H54 (cell line): ENCODE results near the gene INSYN1.
"Not testable (repeated sequence)": the region's sequence is repeated elsewhere in the genome, so short reads cannot be mapped to it uniquely, and the experiment has no call there.

Experiments
- DNase-seq: peaks from one replicate; pipeline ENCODE4 v3.0.0; 2011; ENCODE audit warnings: low spot score, mixed read lengths; ENCODE audit not compliant: insufficient read length
- FAIRE-seq: peaks from 3 replicates; lab custom pipeline; 2011; peaks lifted over from hg19 to GRCh38; lab: Jason Lieb, UNC
- POLR2A ChIP-seq: IDR thresholded peaks from 2 replicates; pipeline ENCODE4 v1.6.1; 2011; ENCODE audit warnings: low read depth, mild to moderate bottlenecking, low read length

Gene INSYN1

DNA sequence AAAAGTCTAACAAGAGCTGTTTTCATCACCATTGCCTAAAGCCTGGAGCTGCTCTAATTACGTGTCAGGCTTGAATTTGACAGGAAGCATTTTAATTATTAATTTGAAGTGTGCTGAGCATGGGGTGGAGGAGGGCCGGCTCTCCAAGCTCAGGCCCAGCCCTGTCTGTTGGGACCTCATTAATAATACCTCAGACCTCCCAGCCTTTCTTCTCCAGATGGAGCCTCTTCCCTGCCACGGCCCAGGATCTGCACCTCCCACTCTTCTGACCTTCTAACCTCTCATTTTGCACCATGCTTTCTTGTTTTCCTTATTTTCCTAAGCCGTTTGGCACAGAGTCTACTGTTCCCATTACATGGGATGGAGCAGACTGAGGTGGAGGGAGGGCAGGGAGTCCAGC is 30.0 kb downstream of the INSYN1 start:
- FAIRE-seq (no peak), DNase-seq (no peak)
- no peak for TF ChIP-seq POLR2A

DNA sequence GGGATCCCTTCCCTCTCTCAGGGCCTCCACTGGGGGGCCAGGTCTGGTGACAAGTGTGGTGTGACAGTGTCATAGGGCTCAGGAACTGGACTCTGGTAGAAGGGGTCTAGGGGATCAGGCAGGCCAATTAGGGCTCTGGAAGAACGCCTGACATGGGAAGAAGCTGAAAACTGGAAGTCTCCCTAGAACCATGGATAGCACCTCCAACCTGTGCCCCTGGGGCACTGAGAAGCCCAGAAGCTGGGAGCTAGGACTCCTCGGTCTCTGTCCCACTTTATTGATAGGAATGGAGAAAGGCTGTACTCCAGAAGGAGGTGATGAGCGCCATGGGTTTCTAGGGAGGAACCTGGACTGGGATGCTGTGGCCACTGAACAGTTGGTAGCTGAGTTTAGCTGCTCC is 30.7 kb downstream of the INSYN1 start:
- DNase-seq (no peak), FAIRE-seq (no peak)
- TF ChIP-seq POLR2A = no peak

DNA sequence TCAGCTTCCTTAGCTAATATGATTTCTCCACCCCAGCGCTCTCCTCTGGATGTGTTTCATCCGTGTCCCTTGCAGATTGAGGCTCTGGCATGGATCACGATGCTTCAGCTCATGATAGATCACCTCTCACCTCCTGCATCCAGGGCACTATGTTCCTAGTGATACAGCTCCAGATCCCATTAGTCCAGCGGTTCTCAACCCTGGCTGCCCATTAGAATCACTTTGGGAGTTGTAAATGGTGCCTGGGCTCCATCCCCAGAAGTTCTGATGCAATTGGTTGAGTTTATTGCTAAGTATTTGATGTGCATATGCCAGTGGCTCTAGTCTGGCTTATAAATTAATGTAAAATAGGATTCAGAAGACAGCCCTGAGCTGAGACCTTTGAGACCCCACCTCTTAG is 34.5 kb downstream of the INSYN1 start:
- no peak for FAIRE-seq
- no peak for TF ChIP-seq POLR2A
- DNase-seq = no peak

DNA sequence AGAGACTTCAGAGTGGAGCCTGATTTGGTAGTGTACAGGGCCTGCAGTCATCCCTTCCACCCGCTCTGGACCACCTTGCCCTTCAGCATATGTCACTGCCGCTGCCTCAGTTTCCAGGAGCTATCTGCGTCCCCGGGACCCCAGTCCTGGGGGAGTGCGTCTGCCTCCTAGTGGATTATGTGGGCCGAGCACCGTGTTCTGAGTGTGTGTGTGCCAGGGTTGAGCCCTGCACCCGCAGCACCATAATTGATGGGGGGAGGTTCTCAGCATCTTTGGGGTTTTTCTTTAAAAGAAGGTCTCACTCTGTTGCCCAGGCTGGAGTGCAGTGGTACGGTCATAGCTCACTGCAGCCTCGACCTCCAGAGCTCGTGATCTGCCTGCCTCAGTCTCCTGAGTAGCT is 35.3 kb downstream of the INSYN1 start:
- no peak for TF ChIP-seq POLR2A
- DNase-seq (no peak), FAIRE-seq (no peak)

DNA sequence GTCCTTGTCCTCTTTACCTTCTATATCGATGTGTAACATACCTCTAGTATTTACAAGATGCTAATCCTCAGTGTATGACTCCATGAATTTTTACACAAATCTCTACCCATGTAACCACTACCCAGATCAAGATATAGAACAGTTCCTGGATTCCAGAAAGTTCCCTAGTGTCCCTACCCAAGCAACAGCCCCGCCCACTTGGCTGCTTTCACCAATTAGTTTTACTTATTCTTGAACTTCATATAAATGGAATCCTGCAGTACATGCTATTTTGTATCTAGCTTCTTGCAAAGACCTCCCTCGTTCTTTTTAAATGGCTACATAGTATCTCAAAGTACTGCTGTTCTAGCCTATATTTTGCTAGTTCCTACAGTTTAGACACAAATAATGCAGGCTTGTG is 35.9 kb downstream of the INSYN1 start:
- no peak for FAIRE-seq

DNA sequence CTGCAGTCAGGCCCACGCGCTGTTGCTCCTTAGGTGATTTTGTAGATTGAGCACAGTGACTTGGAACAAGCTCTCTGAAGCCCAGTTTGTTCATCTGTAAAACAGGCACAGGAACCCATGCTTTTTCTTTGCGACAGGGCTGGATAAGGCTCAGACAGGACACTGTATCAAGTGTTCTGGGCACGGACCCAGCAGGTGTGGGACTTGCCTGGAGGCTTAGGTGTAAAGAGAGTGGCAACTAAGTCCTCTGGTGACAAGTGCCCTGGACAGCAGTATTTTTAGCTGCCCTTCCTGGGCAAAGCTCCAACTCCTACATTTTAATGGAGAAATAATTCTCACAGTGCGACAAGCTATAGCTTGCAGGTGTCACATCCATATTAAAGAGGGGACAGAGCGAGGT is 36.7 kb downstream of the INSYN1 start:
- no peak for TF ChIP-seq POLR2A
- FAIRE-seq (no peak), DNase-seq (no peak)

More for the DNA sequence above, 35.9 kb downstream of the INSYN1 start:
- DNase-seq = no peak
- no peak for TF ChIP-seq POLR2A

GRCh38 chr15:73715417-73715816 is 37.7 kb downstream of the INSYN1 start:
- DNase-seq = no peak
- no peak for TF ChIP-seq POLR2A
- FAIRE-seq = no peak

DNA sequence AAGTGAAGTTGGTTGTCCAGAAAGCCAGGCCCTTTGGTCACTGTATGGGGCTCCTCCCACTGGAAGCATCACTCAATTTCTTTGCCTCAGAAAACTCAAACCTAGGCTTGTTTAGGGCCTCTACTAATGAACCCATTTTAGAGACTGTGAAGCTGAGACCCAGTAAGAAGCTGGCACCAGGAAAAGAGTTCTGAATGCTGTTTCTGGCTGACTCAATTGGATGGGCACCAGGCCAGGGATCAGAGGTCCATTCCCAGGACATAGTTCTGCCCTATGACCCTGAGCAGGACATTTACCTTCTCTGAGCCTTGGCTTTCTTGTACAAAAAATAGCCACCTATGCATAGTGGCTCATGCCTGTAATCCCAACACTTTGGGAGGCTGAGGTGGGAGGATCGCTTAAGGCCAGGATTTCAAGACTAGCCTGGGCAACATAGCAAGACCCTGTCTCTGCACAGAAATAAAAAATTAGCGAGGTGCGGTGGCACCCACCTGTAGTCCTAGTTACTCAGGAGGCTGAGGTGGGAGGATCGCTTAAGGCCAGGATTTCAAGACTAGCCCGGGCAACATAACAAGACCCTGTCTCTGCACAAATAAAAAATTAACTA is 38.4 kb downstream of the INSYN1 start:
- no peak for TF ChIP-seq POLR2A
- DNase-seq = no peak
- no peak for FAIRE-seq

GRCh38 chr15:73712107-73712506 is 41.0 kb downstream of the INSYN1 start:
- FAIRE-seq = no peak
- no peak for TF ChIP-seq POLR2A
- no peak for DNase-seq

DNA sequence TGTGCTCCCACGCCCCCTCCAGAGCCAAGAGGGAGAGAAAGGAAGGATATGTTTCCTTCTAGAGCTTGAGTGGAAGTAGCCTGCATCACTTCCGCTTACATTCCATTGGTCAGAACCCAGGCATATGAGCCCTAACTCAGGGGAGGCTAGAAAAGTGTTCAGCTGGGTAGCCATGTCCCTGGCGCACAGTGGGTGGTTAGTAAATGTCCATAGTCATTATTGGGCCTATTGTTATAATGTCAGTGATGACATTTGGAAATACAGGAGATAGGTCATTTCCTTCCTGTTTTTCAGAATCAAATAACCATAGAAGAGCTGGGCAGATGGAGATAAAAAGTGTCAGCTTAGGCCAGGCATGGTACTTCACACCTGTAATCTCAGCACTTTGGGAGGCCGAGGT is 41.6 kb downstream of the INSYN1 start:
- FAIRE-seq = no peak
- no peak for TF ChIP-seq POLR2A
- no peak for DNase-seq

- FAIRE-seq = no peak
Observed at GRCh38 chr15:73710321-73710720, 42.8 kb downstream of the INSYN1 start.

GRCh38 chr15:73709686-73710085 is 43.5 kb downstream of the INSYN1 start:
- DNase-seq (no peak), FAIRE-seq (no peak)
- no peak for TF ChIP-seq POLR2A

More at GRCh38 chr15:73710321-73710720, 42.8 kb downstream of the INSYN1 start:
- DNase-seq = no peak
- no peak for TF ChIP-seq POLR2A

DNA sequence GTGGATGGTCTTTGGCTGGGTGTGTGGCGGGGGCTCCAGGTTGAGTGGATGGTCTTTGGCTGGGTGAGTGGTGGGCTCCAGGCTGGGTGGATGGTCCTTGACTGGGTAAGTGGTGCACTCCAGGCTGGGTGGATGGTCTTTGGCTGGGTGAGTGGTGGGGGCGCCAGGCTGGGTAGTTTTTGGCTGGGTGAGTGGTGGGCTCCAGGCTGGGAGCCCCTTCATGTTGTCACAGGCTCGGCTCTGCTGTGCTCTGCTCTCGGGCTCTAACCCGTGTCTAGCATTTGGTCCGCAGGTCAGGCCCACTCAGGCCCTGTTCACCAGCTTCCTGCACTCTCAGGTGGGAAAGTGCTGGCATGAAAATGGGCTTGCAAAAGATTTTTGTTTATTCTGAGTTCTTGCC is 43.9 kb downstream of the INSYN1 start:
- no peak for TF ChIP-seq POLR2A
- DNase-seq (no peak), FAIRE-seq (no peak)

DNA sequence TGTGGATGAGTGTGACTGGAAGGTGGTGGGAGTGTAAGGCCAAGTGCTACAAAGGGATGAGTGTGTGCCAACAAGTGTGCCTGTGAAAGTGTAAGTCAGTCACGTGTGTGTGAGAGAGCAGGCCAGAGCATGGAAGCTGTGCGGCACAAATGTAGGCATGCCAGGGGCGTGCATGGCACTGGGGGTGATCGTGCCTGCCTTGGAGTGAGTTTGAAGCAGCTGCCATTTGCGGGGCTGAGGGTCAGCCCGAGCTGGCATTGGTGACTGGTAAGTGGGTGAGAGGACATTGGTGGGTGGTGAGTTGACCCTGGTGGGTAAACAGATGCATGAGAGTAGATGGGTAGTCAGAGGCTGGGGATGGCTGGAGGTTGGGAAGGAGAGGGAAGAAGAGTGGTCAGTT is 44.5 kb downstream of the INSYN1 start:
- no peak for FAIRE-seq

GRCh38 chr15:73704869-73705645 is 48.1 kb downstream of the INSYN1 start:
- FAIRE-seq (no peak), DNase-seq (peak; percentile 28)
- no peak for TF ChIP-seq POLR2A

More for the DNA sequence above, 44.5 kb downstream of the INSYN1 start:
- DNase-seq = no peak
- no peak for TF ChIP-seq POLR2A

DNA sequence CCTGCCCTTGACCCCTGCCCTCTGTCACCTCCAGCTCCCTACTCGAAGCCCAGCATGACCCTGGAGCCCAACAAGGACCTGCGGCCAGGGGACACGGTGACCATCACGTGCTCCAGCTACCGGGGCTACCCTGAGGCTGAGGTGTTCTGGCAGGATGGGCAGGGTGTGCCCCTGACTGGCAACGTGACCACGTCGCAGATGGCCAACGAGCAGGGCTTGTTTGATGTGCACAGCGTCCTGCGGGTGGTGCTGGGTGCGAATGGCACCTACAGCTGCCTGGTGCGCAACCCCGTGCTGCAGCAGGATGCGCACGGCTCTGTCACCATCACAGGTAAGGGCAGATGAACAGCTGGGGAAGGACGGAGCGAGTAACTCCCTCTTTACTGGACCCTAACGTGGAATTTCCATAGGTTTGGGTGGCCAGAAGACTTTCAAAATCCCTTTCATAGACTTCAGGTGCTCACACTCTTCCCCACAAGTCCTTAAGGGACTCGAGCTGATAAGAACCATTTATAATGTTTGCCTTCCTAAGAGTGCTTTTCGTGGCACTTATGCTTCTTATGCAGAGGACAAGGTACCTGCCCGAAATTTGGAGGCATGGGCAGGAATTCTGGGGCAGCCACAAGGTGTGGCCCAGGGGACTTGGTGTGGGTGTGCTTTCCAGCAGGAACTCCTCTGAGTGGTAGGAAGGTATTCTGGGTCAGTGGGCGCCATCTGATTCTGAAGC is 48.8 kb downstream of the INSYN1 start:
- DNase-seq, FAIRE-seq: not testable (repeated sequence)

DNA sequence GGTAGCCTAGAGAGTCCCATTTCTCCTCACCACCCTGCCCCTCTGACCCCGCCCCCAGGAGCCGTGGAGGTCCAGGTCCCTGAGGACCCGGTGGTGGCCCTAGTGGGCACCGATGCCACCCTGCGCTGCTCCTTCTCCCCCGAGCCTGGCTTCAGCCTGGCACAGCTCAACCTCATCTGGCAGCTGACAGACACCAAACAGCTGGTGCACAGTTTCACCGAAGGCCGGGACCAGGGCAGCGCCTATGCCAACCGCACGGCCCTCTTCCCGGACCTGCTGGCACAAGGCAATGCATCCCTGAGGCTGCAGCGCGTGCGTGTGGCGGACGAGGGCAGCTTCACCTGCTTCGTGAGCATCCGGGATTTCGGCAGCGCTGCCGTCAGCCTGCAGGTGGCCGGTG is 49.5 kb downstream of the INSYN1 start:
- DNase-seq, FAIRE-seq: not testable (repeated sequence)

DNA sequence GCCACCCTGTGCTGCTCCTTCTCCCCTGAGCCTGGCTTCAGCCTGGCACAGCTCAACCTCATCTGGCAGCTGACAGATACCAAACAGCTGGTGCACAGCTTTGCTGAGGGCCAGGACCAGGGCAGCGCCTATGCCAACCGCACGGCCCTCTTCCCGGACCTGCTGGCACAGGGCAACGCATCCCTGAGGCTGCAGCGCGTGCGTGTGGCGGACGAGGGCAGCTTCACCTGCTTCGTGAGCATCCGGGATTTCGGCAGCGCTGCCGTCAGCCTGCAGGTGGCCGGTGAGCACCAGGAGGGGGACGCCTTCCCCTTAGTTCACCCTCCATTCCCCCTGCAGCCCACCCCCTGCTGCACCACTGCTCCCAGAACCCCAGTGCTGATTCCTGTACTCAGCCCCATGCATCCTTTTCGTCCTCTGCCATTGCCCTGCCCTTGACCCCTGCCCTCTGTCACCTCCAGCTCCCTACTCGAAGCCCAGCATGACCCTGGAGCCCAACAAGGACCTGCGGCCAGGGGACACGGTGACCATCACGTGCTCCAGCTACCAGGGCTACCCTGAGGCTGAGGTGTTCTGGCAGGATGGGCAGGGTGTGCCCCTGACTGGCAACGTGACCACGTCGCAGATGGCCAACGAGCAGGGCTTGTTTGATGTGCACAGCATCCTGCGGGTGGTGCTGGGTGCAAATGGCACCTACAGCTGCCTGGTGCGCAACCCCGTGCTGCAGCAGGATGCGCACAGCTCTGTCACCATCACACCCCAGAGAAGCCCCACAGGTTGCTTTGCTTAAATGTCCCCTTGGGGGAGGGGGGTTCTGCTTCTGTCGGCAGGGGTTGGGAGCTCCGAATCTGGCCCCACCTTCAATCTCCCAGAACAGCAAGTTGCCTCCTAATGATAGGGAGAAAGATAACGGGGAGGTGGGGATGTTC is 50.6 kb downstream of the INSYN1 start:
- not testable (repeated sequence) for FAIRE-seq

More for the DNA sequence above, 50.6 kb downstream of the INSYN1 start:
- DNase-seq = not testable (repeated sequence)
